ENCODE data around the gene WSB2.

GRCh38 chr12:118042091-118042490 lies 18.9 kb downstream of the WSB2 start:
- no peak for TF ChIP-seq CTCF (conservative IDR thresholded peaks at IDR 0.05)
- TF ChIP-seq EZH2 (IDR thresholded peaks at IDR 0.05; ENCODE audit: low read depth) = no peak
